Erythroblast (primary cell): ENCODE results near the gene MAMDC2.

ENCODE experiments used
- DNase-seq, 2 experiments: peaks; one replicate each; lab custom pipeline; 2025; lab: John Stamatoyannopoulos, UW
- GATA1 ChIP-seq: IDR thresholded peaks from 2 replicates; pipeline ENCODE4 v1.6.1; 2011; ENCODE audit warnings: low read depth, mild to moderate bottlenecking, control low read depth, low read length, moderate library complexity
- POLR2A ChIP-seq: IDR thresholded peaks from 2 replicates; pipeline ENCODE4 v1.6.1; 2011; ENCODE audit warnings: mild to moderate bottlenecking, low read length

MAMDC2 gene

DNA sequence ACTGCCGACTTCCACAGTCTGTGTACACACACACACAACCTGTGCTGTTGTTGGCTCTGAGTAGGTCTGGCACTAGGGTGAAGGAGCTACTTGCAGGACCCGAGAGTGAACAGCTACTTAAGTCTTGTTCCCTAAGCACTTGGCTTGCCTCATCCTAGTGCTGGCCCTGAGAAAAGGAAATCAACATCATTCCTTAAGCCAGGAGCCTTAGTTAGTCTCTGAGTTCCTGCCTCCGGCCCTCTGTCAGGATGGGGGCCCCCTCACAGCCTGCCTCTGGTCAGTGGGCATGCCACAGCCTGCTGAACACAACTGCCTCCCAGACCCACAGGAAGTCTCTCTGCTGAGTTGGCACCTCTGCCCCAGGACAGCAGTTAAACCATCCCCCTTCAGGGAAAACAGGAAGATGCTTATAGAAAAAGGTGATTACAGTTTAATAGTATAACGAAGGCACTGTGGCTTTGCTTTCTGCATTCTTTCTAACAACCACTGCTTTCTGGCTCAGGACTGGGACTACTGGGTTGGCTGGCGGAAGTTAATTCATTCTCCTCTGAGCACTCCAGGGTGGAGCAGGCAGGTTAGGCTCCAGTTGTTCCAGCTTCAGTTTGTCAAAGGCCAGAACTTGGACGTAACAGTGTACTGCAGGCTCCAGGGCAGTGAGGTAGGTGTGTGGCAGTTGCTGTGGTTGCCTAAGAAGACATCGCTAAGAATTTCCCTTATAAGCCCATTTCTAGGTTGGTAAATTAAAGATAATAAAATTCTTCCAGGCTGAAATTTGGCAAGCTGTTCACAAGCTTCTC lies 2.8 kb downstream of the MAMDC2 start:
- TF ChIP-seq GATA1 (no peak), POLR2A (no peak)
- DNase-seq, result no peak

GRCh38 chr9:70049236-70049635 lies 5.6 kb downstream of the MAMDC2 start:
- DNase-seq, result no peak
- no peak for TF ChIP-seq GATA1
- TF ChIP-seq POLR2A, result no peak

DNA sequence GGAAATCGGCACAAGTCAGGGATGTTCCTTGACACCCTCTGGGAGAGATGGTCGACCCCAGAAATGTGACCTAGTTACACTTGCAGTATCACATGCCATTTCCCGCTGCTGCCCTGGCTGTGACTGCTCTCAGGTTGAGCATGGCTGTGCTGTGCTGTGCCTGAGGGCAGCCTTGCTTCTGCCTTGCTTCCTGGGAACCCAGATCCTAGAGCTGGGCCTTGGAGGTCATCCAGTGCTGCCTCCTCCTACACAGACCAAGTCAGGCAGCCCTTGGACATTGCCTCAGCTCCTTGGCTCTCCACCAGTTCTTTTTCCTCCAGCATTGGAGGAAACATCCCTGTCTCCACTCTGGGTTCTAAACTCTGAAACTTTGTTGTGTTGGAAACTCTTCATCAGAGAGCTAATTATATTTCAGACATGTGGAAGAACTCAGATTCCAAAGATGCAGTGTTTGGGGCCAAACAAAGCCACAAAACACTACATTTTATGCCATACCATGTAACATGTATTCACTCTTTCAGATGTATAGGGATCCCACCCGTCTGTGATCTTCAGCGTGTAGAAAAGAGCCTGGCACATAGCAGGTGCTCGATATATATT lies 6.1 kb downstream of the MAMDC2 start:
- DNase-seq, result no peak
- no peak for TF ChIP-seq POLR2A
- no peak for TF ChIP-seq GATA1

- TF ChIP-seq POLR2A, result no peak
- no peak for TF ChIP-seq GATA1
- no peak for DNase-seq
Measured at GRCh38 chr9:70052768-70053167, 9.1 kb downstream of the MAMDC2 start.

GRCh38 chr9:70053864-70054263 lies 10.2 kb downstream of the MAMDC2 start:
- no peak for DNase-seq
- no peak for TF ChIP-seq GATA1
- TF ChIP-seq POLR2A, result no peak

- TF ChIP-seq GATA1, result no peak
- TF ChIP-seq POLR2A, result no peak
- DNase-seq, result no peak
Measured at GRCh38 chr9:70054521-70054920, 10.9 kb downstream of the MAMDC2 start.

- DNase-seq, result no peak
- TF ChIP-seq GATA1 (no peak), POLR2A (no peak)
Measured at GRCh38 chr9:70055406-70056210, 12.0 kb downstream of the MAMDC2 start.

DNA sequence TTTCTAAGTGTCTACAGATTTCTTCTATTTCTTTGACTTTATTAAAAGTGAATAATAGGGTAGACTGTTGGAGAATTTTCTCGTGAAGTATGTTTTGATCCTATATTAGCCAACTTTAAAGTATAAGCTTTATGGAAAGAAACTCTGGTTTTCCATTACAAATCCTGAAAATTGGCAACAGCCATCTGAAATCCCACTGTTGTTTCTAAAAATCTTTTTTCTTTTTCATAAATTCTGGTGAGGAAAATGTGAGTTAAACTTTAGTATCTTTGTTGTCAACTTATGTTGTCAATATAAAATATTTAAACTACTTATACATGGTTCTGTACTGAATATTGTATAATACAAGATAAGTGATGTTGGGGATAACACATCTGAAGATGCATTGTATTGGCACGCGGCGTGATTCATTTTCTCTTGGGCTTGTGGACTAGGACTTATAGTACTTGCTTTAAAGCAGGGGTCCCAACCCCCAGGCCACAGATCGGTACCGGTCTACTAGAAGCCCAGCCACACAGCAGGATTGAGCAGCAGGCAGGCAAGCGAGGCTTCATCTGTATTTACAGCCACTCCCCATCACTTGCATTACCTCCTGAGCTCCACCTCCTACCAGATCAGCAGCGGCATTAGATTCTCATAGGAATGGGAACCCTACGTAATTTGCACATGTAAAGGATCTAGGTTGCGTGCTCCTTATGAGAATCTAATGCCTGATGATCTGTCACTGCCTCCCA lies 12.7 kb downstream of the MAMDC2 start:
- TF ChIP-seq GATA1, result no peak
- no peak for TF ChIP-seq POLR2A
- DNase-seq, result no peak

- TF ChIP-seq GATA1 (no peak), POLR2A (no peak)
- no peak for DNase-seq
Measured at GRCh38 chr9:70058569-70059116, 15.0 kb downstream of the MAMDC2 start.

DNA sequence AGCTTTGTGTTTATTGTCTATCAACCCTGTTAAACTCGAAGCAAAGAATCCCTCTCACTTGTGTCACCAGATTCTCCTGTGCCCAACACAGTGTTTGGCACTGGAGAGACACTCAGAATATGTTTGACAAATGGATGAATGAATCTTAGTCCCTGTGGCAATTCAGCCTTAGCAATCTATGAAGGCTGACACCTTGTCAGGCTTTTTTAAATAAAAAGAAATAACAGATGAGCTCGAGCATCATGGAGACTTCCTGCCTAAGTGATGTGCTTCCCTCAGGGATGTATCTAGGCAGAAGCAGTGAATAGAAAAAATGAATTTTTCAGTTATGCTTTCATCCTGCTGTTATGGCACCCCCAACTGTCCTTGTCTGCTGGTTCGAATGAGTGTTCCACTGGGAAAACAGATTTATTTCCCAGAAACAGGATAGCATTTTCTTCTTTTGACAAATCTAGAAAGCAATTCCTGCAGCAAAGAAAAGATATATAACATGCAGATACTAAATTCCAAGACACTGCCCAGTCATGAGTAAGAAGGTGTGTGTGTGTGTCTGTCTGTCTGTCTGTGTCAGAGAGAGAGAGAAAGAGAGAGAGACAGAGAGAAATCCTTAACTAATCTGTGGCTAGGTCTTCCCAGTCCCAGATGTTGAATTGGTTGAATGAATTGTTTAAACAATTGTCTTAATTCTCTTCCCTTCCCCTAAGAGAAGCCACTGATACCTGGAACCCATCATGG lies 16.7 kb downstream of the MAMDC2 start:
- no peak for DNase-seq
- TF ChIP-seq POLR2A (no peak), GATA1 (no peak)

DNA sequence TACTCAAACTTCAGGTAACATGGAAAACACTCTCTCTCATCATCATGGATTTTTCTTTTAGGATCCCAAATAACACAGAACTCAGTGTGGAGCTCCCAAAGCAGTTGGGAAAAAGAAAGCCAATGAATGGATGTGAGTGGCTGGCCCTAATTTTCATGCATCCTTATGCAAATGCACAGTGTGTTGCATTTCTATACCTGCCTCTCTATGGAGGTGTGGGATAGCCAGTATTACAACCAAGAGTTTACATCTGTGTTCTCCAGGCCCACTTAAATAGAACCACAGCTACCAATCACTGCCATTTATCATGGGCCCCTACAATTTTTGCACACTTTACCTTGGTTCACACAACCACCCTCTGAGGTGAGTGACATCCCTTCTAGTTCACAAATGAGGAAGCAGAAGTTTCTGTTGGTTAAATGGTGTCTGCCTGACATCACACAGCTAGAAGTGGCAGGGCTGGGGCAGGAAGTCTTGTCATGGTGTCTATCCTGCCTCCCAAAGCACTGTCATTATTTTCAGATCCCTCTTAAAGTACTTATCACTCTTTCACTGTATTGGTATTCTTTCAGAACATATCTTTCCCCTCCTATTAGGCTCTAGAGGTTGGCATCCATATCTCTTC lies 17.3 kb downstream of the MAMDC2 start:
- no peak for DNase-seq

DNA sequence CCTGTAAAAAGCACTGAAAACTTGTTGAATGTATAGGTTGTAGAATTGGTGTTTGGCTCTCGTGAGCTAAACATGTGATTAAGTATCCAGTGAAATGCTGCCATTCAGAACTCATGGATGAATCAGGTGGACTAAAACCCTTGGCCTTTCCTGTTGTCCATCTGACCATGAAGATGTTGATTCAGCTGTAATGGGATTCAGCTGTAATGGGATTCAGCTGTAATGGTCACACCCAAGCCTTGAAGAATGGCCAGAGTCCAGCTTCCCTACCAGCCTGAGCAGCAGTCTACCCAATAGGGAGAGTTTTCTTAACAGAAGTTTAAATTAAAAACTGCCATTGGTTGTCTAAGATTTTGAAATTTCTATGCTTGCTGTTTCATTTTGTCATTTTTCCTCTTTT lies 18.1 kb downstream of the MAMDC2 start:
- no peak for TF ChIP-seq GATA1
- no peak for TF ChIP-seq POLR2A
- DNase-seq, result no peak

More for the DNA sequence above, 17.3 kb downstream of the MAMDC2 start:
- TF ChIP-seq GATA1 (no peak), POLR2A (no peak)
